B cell (primary cell): ENCODE measurements around the gene TMEM9. TPM values are rescaled to one million over a fixed set of nuclear protein-coding genes. Genes with fewer than 3 reads are reported as not detected.

ENCODE experiments used
- ATAC-seq: fragments of 200-7000 bp; cut with Tn5 transposase; one replicate; pipeline ENCODE4 v1.10.0; 2021; ENCODE audit warnings: low read depth, mild to moderate bottlenecking, moderate number of reproducible peaks, moderate library complexity
- CTCF ChIA-PET: fragments of 350-600 bp; sonication (Branson Sonifier 250); formaldehyde crosslinking; loops from one replicate; lab custom pipeline; 2021; ENCODE audit warnings: antibody characterized with exemption, inconsistent platforms; lab: Charles Lee
- POLR2A ChIA-PET: fragments of 350-600 bp; sonication (Branson Sonifier 250); formaldehyde crosslinking; loops from one replicate; lab custom pipeline; 2021; ENCODE audit warnings: antibody characterized with exemption; lab: Charles Lee
- DNase-seq: peaks from one replicate; pipeline ENCODE4 v3.0.0; 2013
- H2AFZ ChIP-seq: 2 replicates; pipeline ENCODE4 v1.6.1; 2012; ENCODE audit warnings: mild to moderate bottlenecking, low read depth, low read length; ENCODE audit not compliant: insufficient read depth, poor library complexity, severe bottlenecking
- H3K27ac ChIP-seq, 2 donors: 1 replicate in 1 of 2; 2 replicates in 1 of 2; pipeline ENCODE4 v1.5.1; 2012 to 2013; ENCODE audit warnings: low read length in 2 of 2, mild to moderate bottlenecking in 2 of 2, moderate library complexity in 1 of 2
- H3K27me3 ChIP-seq, 4 experiments: fragments of 200-600 bp in 1 of 4; sonication (generic) in 1 of 4; replicated peaks in 1 of 4; 1 replicate in 2 of 4; 2 replicates in 2 of 4; pipeline versions ENCODE4 v1.6.1 to v1.7.0; 2013 to 2016; ENCODE audit warnings: low read length in 3 of 4, mild to moderate bottlenecking in 2 of 4, mixed read lengths in 1 of 4, moderate library complexity in 1 of 4; ENCODE audit not compliant: insufficient read depth in 4 of 4, control insufficient read depth in 3 of 4; ENCODE audit errors: control extremely low read depth in 1 of 4
- H3K36me3 ChIP-seq, 2 experiments: replicated peaks in 1 of 2; 1 replicate in 1 of 2; 2 replicates in 1 of 2; pipeline versions ENCODE4 v1.6.1 to v1.7.1; 2013; ENCODE audit warnings: low read length in 1 of 2; ENCODE audit not compliant: insufficient read depth in 2 of 2, control insufficient read depth in 1 of 2; ENCODE audit errors: control extremely low read depth in 1 of 2, extremely low read depth in 1 of 2
- H3K4me1 ChIP-seq, 2 donors: fragments of 200-600 bp in 1 of 2; sonication (generic) in 1 of 2; 1 replicate in 1 of 2; 2 replicates in 1 of 2; pipeline versions ENCODE4 v1.5.1 to v1.6.1; 2013 to 2017; ENCODE audit warnings: low read length in 2 of 2; ENCODE audit not compliant: control insufficient read depth in 2 of 2, insufficient read depth in 2 of 2
- H3K4me2 ChIP-seq: replicated peaks from 2 replicates; pipeline ENCODE3; 2012; ENCODE audit warnings: mild to moderate bottlenecking, low read depth, low read length; ENCODE audit not compliant: poor library complexity, severe bottlenecking
- H3K4me3 ChIP-seq, 5 experiments: fragments of 200-600 bp in 1 of 5; sonication (generic) in 1 of 5; 1 replicate in 3 of 5; 2 replicates in 2 of 5; pipeline versions ENCODE4 v1.5.1 to v1.7.0; 2011 to 2016; ENCODE audit warnings: low read length in 4 of 5, mild to moderate bottlenecking in 4 of 5, low read depth in 2 of 5, control low read depth in 1 of 5, moderate library complexity in 1 of 5; ENCODE audit not compliant: insufficient read depth in 1 of 5; ENCODE audit errors: control extremely low read depth in 1 of 5, extremely low read depth in 1 of 5
- H3K79me2 ChIP-seq: fragments of 200-600 bp; sonication (generic); one replicate; pipeline ENCODE4 v1.6.0; 2016; ENCODE audit warnings: low read length; ENCODE audit not compliant: control insufficient read depth, insufficient read depth
- H3K9ac ChIP-seq: fragments of 200-600 bp; sonication (generic); 2 replicates; pipeline ENCODE4 v1.6.1; 2017; ENCODE audit warnings: mild to moderate bottlenecking, low read length, moderate library complexity
- H3K9me3 ChIP-seq, 3 donors: one replicate each; pipeline versions ENCODE4 v1.6.1 to v1.7.1; 2013; ENCODE audit warnings: low read length in 2 of 3; ENCODE audit not compliant: control insufficient read depth in 2 of 3, insufficient read depth in 1 of 3; ENCODE audit errors: control extremely low read depth in 1 of 3
- H4K20me1 ChIP-seq: 2 replicates; pipeline ENCODE4 v1.6.0; 2012; ENCODE audit warnings: mild to moderate bottlenecking, low read length; ENCODE audit not compliant: insufficient read depth, control insufficient read depth, poor library complexity, severe bottlenecking
- H3K27ac Mint-ChIP-seq: one replicate; pipeline ENCODE4 v1.8.0; 2021; ENCODE audit warnings: mixed read lengths
- H3K27me3 Mint-ChIP-seq: one replicate; pipeline ENCODE4 v1.8.0; 2021; ENCODE audit warnings: mixed read lengths
- H3K4me1 Mint-ChIP-seq: one replicate; pipeline ENCODE4 v1.8.0; 2021; ENCODE audit warnings: mixed read lengths
- H3K4me3 Mint-ChIP-seq: one replicate; pipeline ENCODE4 v1.8.0; 2021; ENCODE audit warnings: mixed read lengths
- H3K9me3 Mint-ChIP-seq: one replicate; pipeline ENCODE4 v1.8.0; 2022; ENCODE audit warnings: mixed read lengths; ENCODE audit not compliant: insufficient read depth
- EZH2 ChIP-seq: IDR thresholded peaks from 2 replicates; pipeline ENCODE4 v1.6.1; 2012; ENCODE audit warnings: borderline replicate concordance, low read depth, mild to moderate bottlenecking, moderate library complexity, low read length; ENCODE audit not compliant: insufficient read depth, poor library complexity, severe bottlenecking
- WGBS: methylation state at CpG from one replicate; pipeline ENCODE4 v1.1.5; 2013; ENCODE audit warnings: missing lambda C conversion rate; ENCODE audit not compliant: insufficient coverage; 5-methylcytosine and 5-hydroxymethylcytosine counted together
- intact Hi-C: fragments of 100-400 bp; cut with micrococcal nuclease; formaldehyde crosslinking; loops from one replicate; pipeline ENCODE4 v1.10.0; 2022
- polyA plus RNA-seq: library from polyadenylated mRNA; depleted of rRNA; stranded (reverse); fragments of >200 nt; gene quantifications from 2 replicates; pipeline ENCODE4 v1.2.3, GENCODE V29; 2012
- total RNA-seq, 2 donors: library from RNA; stranded (reverse); fragments of 120-200 nt in 1 of 2; gene quantifications; 1 replicate in 1 of 2; 2 replicates in 1 of 2; pipeline versions ENCODE4 v1.2.3 to v1.2.4, GENCODE V29; 2013 to 2022
- TF ChIP-seq, protein P1 (sequence below): fragments of 200-600 bp; IDR thresholded peaks from one replicate; pipeline ENCODE4 v1.8.0; 2022; ENCODE audit warnings: antibody characterized with exemption, mild to moderate bottlenecking

TMEM9 gene
- total and polyA plus RNA-seq, 2 donors (not counting 1 experiment from before 2014, with no cell fraction given) = 23.6 to 29.2 TPM

DNA sequence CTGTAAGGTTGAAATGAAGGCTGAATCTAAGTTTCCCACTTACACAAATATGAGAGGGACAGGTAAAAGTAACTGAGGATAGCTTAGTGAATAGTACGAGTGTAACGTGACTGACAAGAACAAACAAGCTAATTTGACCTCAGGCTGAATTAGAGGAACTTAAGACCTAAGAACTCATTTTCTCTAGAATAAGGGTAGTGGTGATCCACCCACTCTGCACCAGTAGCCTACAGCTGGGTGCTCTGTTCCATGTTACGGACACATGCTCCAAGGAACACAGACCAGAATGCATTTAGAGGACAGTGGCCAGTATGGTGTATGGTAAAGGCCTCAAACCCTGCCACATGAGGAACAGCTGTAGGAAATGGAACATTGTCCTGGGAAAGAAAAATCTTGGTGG, 14.9 kb upstream of the TMEM9 start:
- no peak overlapping the region for H2AFZ ChIP-seq
- TF ChIP-seq, protein P1, sequence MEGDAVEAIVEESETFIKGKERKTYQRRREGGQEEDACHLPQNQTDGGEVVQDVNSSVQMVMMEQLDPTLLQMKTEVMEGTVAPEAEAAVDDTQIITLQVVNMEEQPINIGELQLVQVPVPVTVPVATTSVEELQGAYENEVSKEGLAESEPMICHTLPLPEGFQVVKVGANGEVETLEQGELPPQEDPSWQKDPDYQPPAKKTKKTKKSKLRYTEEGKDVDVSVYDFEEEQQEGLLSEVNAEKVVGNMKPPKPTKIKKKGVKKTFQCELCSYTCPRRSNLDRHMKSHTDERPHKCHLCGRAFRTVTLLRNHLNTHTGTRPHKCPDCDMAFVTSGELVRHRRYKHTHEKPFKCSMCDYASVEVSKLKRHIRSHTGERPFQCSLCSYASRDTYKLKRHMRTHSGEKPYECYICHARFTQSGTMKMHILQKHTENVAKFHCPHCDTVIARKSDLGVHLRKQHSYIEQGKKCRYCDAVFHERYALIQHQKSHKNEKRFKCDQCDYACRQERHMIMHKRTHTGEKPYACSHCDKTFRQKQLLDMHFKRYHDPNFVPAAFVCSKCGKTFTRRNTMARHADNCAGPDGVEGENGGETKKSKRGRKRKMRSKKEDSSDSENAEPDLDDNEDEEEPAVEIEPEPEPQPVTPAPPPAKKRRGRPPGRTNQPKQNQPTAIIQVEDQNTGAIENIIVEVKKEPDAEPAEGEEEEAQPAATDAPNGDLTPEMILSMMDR = no peak
- no peak for TF ChIP-seq EZH2
- H3K9me3 ChIP-seq = no peaks in the 10 kb centered on the region
- Mint-ChIP-seq H3K27ac (no peak overlapping the region), H3K27me3 (peaks cover 12% of the 10 kb centered on the region), H3K9me3 (no peaks in the 10 kb centered on the region), H3K4me1 (peaks cover 16% of the 10 kb centered on the region), H3K4me3 (peak overlapping the region; percentile 18)
- no peaks in the 10 kb centered on the region for H3K36me3 ChIP-seq
- DNase-seq (no peak), ATAC-seq (no peak)
- H4K20me1 ChIP-seq = no peaks in the 10 kb centered on the region
- H3K27ac ChIP-seq = no peak overlapping the region
- no peak overlapping the region for H3K4me3 ChIP-seq
- H3K79me2 ChIP-seq = no peaks in the 10 kb centered on the region
- intact Hi-C loops = no loop called here
- H3K9ac ChIP-seq = no peak overlapping the region
- WGBS = no CpG with 5 or more reads among the region's 3 CpGs
- peaks cover 7 to 14% of the 10 kb centered on the region in 2 donors for H3K4me1 ChIP-seq
- no peak overlapping the region for H3K4me2 ChIP-seq
- CTCF ChIA-PET = interaction anchor here (1.4 to 1.9 kb wide), 4 partner anchors 10 to 20 kb away, joined by 5 to 6 read pairs (median 6); partner anchors contain the start of gene TMEM9
- POLR2A ChIA-PET = interaction anchor here (1.0 kb wide), 1 partner anchor 10 kb away, joined by 7 read pairs; no protein-coding TSS in a partner anchor
- H3K27me3 ChIP-seq = peaks cover 0 to 19% (median 0%) of the 10 kb centered on the region in 4 experiments

DNA sequence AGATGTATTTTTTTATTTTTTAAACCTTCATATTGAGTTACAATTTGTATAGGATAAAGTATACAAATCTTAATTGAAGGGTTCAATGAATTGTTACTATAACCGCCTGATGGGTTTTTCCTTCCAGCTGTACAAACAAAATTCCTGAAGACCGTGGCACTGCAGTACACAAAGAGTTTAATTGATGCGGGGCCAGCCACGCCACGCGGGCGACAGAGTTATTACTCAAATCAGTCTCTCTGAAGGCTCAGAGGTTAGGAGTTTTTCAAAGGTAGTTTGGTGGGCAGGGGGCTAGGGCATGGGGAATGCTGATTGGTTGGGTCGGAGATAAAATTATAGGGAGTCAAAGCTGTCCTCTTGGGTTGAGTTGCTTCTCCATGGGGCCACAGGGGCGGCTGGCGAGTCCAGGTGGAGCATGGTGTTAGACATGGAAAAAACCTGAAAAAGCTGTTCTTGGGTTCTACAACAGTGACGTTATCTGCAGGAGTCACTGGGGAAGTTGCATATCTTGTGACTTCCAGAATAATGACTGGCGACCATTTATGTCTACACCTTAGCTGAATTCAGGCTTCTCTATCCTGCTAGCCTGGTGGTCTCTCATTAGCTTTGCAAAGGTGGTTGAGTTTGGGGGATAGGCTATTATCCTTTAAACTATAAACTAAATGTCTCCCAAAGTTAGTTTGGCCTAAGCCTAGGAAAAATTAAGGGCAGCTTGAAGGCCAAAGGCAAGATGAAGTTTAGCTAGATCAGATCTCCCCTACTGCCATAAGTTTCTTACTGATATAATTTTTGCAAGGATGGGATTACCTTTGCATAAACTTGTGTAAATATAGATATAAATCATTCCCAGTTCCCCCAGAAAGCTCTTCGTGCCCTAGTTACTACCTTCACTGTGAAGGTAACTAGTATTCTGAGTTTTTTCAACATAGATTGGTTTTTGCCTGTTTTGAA, 13.0 kb upstream of the TMEM9 start:
- Histone ChIP-seq H3K9me3 (no peaks in the 10 kb centered on the region), H3K9ac (no peak overlapping the region), H4K20me1 (no peaks in the 10 kb centered on the region), H3K79me2 (no peaks in the 10 kb centered on the region), H3K4me2 (no peak overlapping the region), H3K27ac (no peak overlapping the region), H3K4me1 (peaks cover 7 to 14% of the 10 kb centered on the region in 2 donors), H3K4me3 (no peak overlapping the region), H2AFZ (no peak overlapping the region), H3K36me3 (no peaks in the 10 kb centered on the region), H3K27me3 (peaks cover 0 to 8% (median 0%) of the 10 kb centered on the region in 4 experiments)
- no peaks in the 10 kb centered on the region for H3K9me3 Mint-ChIP-seq
- H3K27me3 Mint-ChIP-seq = peaks cover 7% of the 10 kb centered on the region
- no peak overlapping the region for H3K27ac Mint-ChIP-seq
- TF ChIP-seq EZH2 = no peak
- TF ChIP-seq, protein P1 = no peak
- ATAC-seq = no peak
- POLR2A ChIA-PET = no interaction called here
- no peak overlapping the region for H3K4me3 Mint-ChIP-seq
- CTCF ChIA-PET = interaction anchor here (1.0 to 1.2 kb wide), 2 partner anchors 10 to 12 kb away, joined by 3 read pairs; no protein-coding TSS in a partner anchor
- no peak for DNase-seq
- 93% methylated on average over 8 of the region's 13 CpGs for WGBS
- intact Hi-C loops = no loop called here
- peaks cover 16% of the 10 kb centered on the region for H3K4me1 Mint-ChIP-seq
